ENCODE results near the gene ISCA1.

ISCA1 gene

DNA sequence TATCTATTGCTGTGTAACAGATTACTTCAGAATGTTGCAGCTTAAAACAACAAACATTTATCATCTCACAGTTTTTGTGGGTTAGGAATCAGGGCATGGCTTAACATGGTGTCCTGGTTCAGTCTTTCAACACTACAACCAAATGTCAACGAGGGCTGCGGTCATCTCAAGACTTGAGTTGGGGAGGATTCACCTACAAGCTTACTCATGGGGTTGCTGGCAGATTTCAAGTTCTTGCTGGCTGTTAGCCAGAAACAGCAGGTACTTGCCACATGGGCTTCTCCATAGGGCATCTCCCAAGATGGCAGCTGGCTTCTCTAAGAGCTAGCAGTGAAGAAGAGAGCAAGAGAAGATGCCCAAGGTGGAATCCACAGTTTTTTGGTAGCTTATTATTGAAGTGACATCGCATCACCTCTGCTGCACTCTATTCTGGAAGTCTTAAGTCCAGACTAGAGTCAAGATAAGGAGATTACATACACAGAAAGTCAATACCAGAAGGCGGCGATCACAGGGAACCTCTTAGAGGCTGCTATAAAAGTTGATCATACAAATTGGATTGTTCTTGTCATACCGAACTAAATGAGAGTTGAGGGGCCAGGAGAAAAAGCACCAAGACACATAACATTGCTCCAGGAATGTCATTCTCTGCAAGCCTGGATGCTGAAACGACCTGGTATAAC, 65.1 kb downstream of the ISCA1 start:
- Histone ChIP-seq H3K4me3 (ENCODE audit: low read depth, low read length) (no peak overlapping the region), H3K9me3 (ENCODE audit: control insufficient read depth, insufficient read depth, low read depth, low read length) (no peaks in the 10 kb centered on the region), H3K4me1 (ENCODE audit: control insufficient read depth, insufficient read depth, low read length) (no peaks in the 10 kb centered on the region), H3K36me3 (ENCODE audit: control insufficient read depth in 2 of 2, insufficient read depth in 1 of 2, low read length in 2 of 2) (no peaks in the 10 kb centered on the region), H3K27ac (ENCODE audit: extremely low read depth, low read depth, low read length) (no peak overlapping the region)
- ChIA-PET CTCF (interaction anchor here (0.6 to 3.1 kb wide), 6 partner anchors 15 to 340 kb away, joined by 3 to 20 read pairs (median 4); no protein-coding TSS in a partner anchor), POLR2A (no interaction called here)
- no peak for TF ChIP-seq ZNF155 (tag by site-specific recombination; IDR thresholded peaks at IDR 0.05)
- no peak for TF ChIP-seq ZFP37 (tag by site-specific recombination; IDR thresholded peaks at IDR 0.05)
